HL-60 (cell line): ENCODE data around the gene PGM2.

ENCODE experiments used
- CTCF ChIP-seq: IDR thresholded peaks from one replicate; pipeline ENCODE4 v1.5.1; 2011; ENCODE audit warnings: low read length, control low read depth, inconsistent platforms; ENCODE audit not compliant: insufficient read depth
- GABPA ChIP-seq: IDR thresholded peaks from 2 replicates; pipeline ENCODE4 v1.6.1; 2012; ENCODE audit warnings: low read depth
- SPI1 ChIP-seq: IDR thresholded peaks from 2 replicates; pipeline ENCODE4 v1.6.1; 2012; ENCODE audit warnings: low read depth, mild to moderate bottlenecking, borderline replicate concordance

GRCh38 chr4:37798616-37799015, 27.9 kb upstream of the PGM2 start:
- TF ChIP-seq CTCF: no peak
- no peak for TF ChIP-seq GABPA
- no peak for TF ChIP-seq SPI1
